NCI-H510A (cell line): ENCODE results near the gene YAP1.

Source experiments
- DNase-seq: peaks from one replicate; lab custom pipeline; 2025; lab: John Stamatoyannopoulos, UW

The YAP1 gene

DNA sequence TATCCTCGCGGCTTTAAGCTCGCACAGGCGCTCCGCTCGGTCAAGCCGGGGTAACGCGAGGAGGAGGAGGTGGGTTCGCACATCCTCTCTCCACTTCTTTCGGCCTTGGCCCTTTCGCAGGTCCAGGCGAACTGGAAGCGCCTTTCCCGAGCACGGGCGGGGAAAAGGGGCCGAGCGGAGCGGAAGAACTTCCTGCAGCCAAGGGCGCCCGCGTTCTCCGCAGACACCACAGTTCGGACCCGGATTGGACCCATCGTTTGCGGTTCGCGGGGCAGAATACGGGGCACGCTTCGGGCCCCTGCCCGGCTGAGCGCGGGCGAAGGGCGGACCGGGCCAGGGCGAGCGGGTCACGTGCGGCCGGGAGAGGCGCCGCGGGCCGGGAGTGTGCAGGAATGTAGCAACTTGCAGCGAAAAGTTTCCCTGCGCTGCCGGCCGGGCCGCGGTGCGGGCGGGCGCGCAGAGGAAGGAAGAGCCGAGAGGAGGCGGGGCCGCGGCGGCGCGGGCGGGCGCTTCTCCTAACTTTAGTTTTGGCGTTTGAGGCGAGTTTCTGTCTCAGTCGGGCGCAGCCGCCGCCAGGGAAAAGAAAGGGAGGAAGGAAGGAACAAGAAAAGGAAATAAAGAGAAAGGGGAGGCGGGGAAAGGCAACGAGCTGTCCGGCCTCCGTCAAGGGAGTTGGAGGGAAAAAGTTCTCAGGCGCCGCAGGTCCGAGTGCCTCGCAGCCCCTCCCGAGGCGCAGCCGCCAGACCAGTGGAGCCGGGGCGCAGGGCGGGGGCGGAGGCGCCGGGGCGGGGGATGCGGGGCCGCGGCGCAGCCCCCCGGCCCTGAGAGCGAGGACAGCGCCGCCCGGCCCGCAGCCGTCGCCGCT is at the start of gene YAP1:
Gene YAP1 (plus strand): TSS at position 552 of the 865 bp plus-strand sequence. CDS start 402 bp downstream, outside the sequence.
- peak; percentile 7 for DNase-seq

DNA sequence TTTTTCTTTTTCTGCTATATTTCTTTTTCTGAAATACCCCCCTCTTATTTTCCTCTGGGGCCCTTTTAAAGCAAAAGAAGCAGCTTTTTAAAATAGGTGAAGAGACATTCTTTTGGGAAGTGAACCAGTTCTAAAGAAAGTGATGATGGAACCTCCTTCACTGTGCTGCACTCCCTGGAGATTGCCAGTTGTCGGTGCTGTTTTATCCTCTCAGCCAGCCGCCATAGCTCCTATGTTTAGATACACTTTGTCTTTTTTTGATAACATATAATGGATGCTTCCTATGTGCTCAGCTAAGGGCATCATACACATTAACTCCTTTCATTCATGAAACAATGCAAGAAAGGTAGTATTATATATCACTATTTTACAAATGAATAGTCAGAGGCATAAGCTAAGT is 49.0 kb upstream of the YAP1 start:
- DNase-seq, result no peak

DNA sequence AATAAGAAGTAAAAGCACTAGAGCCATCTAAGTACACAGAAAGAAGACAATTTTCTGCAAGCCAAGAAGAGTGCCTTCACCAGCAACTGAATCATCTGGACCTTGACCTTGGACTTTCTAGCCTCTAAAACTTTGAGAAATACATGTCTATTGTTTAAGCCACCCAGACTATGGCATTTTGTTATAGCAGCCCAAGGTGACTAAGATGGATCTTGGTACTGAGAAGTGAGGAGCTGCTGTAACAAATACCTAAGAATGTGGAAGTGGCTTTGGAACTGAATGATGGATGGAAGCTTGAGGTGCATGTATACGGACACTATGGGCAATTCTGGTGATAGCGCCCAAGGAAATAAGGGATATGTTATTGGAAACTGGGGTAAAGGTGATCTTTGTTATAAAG is 48.1 kb upstream of the YAP1 start:
- no peak for DNase-seq

DNA sequence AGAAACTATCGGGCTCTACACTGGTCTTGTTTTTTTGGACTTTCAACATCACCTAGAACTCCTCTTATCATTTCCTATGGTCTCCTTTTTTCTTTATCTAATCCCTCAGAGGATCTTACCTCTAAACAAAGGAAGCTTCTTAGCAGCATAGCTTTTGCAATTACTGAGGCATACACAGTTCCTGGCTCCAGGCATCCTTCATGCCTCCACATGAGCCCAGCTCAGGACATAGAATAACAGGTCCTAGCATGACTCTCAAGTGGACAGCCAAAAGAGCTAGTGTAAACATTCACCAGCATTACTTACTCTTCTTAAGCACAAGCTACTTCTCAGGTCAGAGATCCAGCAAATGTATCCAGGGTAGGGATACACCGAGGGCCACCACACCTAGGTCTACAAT is 45.9 kb upstream of the YAP1 start:
- DNase-seq, result no peak

DNA sequence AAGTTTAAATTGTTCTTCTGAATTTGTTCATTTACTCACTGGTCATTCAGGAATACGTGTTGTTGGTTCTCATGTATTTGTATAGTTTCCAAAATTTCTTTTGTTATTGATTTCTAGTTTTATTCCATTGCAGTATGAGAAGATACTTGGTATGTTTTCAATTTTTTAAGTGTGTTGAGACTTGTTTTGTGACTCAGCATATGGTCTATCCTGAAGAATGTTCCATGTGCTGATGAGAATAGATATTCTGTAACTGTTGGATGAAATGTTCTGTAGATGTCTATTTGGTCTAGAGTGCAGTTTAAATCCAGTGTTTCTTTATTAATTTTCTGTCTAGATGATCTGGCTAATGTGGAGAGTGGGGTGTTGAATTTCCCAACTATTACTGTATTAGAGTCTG is 39.5 kb upstream of the YAP1 start:
- no peak for DNase-seq

DNA sequence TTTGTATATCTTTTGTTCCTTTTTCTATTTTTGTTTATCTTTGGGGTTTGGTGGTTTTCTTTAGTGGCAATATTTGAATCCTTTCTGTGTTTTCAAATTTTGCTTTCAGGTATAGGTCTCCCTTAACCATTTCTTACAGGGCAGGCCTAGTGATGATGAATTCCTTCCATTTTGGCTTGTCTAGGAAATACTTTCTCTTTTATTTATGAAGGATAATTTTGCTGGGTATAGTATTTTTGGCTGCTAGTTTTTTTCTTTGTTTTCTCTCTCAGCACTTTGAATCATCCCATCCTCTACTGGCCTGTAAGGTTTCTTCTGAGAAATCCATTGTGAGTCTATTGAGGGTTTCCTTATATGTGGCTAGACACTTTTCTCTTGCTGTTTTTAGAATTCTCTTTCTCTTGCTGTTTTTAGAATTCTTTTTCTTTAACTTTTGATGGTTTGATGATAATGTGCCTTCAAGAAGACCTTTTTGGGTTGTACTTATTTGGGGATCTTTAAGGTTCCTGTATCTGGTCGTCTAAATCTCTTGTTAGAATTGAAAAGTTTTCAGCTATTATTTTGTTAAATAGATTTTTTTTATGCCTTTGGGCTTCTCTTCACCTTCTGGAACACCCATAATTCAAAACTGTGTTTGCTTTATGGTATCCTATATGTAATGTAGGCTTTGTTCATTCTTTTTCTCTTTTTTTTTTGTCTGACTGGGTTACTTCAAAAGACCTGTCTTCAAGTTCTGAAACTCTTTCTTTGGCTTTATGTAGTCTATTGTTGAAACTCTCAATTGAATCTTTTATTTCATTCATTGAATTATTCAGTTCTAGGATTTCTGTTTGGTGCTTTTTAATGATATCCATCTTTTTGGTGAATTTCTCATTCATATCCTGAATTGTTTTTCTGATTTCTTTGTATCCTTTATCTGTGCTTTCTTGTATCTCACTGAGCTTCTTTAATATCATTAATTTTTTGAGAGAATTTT is 38.5 kb upstream of the YAP1 start:
- DNase-seq, result no peak

DNA sequence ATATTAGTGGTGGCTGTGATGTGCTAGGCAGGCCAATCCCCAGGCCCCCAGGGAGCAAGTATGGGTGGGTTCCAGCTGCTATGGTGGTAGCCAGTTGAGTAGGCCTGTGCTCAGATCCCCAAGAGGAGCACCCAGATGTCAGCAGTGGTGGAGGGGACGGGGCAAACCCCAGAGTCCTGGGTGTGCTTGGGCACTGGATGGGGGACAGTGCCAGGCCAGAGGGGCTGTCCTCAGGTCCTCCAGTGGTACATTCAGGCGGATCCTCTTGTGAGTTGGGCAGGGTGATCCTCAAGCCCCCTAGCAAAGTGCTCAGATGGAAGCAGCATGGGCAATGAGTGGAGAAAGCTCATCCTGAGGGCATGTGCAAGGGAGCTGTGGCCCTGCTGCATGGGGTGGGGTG is 37.0 kb upstream of the YAP1 start:
- DNase-seq, result no peak

DNA sequence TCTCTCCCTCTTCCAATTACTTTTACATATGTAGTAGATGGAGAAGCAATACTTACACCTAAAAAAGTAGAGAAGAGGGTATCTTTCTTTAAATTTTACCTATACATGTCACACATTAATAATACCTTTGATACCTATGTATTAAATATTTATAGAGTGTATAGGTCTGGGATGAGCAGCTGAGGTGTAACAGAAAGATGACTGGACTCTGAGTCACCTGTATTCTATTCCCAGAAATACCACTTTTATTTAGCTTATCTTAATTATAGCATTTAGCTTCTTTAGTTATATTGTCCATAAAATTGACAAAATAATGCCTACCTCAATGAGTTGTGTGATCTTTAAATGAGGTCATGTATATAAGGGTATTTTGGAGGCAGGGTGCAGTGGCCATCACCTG is 30.6 kb upstream of the YAP1 start:
- DNase-seq, result no peak

DNA sequence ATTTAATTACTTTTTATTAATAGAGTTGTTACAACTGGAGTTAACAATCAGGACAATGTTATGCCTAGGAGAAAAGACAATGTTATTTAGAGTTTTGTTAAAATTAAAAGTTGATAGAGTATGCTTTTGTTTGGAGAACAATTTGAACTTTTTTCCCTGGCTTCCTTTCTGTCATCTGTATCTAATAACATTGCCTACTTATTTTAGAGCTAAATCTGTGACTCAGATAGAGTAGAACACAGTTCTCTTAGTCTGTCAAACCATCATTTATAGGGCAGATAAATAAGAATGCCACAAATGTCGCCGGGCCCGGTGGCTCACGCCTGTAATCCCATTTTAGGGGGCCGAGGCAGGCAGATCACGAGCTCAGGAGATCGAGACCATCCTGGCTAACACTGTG is 28.9 kb upstream of the YAP1 start:
- no peak for DNase-seq

DNA sequence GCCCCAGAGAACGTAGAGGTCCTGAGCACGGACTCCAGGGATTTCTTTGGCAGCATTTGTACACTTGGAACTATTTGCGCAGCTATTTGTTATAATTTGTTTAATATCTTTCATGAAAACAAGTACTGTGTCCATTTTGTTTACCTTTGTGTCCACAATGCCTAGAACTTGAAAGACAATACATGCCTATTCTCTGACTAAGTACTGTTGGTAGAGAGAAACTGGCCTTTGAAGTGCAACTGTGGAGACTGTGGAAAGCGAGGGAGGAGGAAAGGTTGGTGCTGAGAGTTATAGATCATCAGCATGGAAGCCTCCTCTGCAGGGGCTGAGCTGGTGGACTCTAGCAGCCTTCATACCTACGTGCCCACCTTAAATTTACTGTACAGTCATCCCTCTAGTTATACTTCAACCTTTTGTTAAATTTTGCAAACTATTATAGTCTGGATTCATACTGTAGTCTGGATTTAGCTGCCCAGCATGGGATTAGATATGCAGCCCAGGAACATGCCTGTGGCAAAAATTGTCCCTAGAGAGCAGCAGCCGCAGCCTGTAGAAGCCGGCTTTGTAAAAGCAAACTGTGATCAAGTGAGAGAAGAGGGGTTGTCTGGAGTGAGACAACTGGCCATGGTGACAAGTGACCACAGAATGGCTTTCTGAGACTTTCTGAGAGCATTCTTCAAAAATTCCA is 24.2 kb upstream of the YAP1 start:
- no peak for DNase-seq

DNA sequence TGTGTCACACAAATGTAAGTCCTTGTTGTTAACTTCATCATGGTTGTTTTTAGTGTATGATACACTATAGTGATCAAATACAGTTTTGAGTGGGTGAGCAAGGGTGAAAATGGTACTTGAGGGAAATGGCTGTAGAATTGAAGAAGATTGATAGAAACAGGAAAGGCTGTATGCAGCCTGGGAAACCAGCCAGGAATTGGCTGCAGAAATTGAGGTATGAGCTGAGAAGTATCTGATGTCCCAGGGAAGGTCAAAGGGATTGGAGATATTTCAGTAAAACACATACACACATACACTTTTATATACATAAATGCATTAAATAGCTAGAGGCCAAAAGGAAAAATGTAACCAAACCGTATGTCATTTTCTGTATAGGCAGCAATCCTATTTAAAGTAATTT is 13.1 kb upstream of the YAP1 start:
- DNase-seq, result no peak

DNA sequence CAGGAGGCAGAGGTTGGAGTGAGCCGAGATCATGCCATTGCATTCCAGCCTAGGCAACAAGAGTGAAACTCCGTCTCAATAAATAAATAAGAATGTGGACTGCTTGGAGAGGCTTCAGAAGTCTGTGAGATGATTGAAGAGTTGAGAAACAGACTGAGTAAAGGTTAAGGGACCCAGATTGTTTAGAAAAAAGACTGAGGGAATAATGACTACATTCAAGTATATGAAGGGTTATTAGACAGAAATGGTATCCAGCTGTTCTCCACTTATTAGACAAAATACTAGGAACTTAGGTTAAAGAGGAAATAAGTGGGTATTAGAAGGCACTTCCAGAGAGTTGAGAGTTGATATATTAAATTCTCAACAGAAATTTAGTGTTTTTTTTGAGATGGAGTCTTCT is 10.5 kb upstream of the YAP1 start:
- no peak for DNase-seq

DNA sequence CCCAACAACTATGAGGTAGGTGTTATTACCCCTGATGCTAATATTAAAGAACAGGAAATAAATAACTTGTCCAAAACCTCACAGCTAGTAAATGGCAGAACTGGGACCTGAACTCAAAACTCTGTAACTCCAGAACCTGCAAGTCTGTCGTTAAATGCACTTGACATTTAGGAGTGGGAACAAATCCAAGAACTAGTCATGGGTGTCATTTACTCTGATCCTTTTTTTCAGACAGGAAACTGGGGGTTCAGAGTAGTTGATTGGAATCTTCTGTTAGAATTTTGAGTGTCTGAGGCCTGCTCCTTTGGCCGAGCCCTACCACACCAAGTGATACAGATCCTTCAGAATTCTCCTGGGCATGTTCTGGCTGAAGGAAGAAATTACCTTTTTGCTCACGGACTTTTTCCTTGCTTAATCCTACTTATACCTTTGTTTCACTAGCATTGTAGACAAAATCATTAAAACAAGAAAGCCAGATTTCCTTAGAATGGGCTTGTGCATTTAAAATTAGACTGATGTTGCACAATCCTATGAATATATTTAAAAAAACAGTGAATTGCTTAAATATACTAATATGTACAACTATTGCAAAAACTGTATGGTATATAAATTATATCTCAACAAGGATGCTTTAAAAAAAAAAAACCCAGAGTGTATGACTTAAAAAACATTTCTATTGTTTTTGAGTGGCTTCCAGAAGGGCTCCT is 1.4 kb upstream of the YAP1 start:
- DNase-seq, result no peak

DNA sequence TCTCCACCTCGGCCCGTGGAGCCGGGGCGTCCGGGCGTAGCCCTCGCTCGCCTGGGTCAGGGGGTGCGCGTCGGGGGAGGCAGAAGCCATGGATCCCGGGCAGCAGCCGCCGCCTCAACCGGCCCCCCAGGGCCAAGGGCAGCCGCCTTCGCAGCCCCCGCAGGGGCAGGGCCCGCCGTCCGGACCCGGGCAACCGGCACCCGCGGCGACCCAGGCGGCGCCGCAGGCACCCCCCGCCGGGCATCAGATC is 439 bp downstream of the YAP1 start:
- no peak for DNase-seq

DNA sequence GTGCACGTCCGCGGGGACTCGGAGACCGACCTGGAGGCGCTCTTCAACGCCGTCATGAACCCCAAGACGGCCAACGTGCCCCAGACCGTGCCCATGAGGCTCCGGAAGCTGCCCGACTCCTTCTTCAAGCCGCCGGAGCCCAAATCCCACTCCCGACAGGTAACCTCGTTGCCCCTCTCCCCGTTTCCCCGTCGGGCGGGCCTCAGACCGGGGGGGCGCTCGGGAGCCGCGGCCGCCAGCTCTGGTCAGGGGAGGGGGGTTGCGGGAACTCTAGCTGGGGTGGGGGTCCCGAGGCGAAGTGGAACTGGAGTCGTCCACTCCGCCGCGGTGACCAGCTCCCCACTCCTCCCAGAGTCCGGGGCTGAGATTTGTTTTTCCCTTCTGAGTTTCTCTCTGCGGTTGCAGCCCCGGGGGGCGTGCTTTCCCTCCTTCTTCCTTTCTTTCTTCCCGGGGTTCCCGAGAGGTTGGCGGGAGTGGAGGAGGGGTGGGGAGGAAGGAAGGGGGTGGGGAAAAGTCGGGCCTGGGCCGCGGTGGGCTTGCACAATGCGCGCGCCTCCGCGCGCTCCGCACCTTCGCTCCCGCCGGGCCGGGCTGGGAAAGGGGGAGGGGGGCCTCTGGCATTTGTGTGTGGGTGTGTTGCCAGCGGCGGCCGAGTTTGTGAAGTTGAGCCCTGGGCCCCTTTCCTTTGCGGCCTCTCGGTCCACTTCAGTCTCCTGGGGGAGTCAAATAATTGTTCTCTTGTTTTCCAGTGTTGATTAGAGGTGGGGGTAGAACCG is 952 bp downstream of the YAP1 start:
- no peak for DNase-seq

DNA sequence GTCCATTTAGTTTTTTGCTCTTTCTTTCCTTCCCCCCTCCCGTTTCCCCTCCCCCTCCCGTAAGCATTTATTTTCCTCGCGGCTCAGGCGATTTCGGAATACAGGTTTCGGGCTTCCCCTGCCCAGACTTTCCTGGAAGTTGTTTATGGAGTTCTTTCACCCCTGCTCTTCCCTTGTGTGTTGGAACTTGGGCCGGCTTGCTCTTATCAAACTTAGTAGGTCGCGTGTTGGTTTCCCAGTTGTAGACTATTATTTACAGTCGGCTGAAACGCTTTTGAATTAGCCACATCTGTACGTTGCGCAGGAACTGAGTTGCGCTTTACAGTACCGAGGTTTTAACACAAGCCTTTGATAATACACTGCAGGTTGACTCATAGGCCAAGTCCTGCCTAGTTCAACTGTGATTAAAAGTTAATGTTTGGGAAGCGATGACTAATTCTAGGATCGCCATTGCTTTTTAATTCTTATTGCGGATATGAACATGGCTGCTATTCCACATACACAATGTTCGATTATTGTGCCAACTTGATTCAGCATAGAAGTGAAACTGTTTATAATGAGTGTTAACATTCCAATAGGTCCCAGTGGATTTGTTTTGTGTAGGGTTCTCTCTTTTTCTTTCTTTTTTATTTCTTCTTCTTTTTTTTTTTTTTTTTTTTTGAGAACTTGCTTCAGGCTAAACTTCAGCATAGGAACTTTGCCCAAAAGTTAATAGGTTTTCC is 1.7 kb downstream of the YAP1 start:
- no peak for DNase-seq

DNA sequence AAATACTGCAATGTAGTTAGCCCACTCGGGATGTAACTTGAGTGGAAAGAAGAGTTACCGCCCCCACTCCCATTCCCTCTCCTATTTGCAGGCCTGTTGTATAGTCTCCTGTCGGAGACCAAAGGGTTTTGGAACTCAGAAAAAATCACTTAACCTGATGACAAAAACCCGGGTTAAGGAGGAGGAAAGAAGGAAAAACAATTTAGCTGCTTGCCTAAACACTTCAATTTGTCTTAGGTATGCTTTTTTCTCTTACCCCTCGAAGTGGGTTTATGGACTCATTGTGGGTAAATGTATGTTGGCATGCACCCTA is 2.2 kb downstream of the YAP1 start:
- DNase-seq, result no peak

DNA sequence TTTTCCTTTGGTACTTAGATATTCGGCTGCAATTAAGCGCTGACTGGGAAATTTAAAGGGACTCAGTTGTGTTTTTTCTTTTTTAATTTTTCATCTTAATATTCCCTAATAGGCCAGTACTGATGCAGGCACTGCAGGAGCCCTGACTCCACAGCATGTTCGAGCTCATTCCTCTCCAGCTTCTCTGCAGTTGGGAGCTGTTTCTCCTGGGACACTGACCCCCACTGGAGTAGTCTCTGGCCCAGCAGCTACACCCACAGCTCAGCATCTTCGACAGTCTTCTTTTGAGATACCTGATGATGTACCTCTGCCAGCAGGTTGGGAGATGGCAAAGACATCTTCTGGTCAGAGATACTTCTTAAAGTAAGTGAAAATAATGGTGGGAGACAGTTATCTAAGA is 3.8 kb downstream of the YAP1 start:
- DNase-seq, result no peak

DNA sequence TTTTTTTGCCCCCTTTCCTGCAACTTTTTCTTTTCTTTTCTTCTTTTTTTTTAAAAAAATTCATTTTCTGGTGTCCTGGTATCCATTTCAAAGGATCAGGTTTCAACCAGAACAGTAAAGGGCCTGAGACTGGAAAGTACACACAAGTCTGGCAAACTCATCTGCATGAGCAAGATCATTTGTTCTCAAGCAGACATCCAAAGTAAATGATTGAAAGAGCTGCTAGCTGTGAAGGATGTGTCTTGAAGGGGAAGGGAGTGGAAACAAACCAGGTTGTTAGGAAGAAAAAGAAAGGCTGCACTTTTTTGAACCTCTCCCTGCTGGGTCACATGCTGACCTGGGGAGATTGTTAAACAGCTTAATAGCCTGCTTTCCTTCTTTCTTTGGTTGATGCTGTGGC is 5.3 kb downstream of the YAP1 start:
- no peak for DNase-seq

DNA sequence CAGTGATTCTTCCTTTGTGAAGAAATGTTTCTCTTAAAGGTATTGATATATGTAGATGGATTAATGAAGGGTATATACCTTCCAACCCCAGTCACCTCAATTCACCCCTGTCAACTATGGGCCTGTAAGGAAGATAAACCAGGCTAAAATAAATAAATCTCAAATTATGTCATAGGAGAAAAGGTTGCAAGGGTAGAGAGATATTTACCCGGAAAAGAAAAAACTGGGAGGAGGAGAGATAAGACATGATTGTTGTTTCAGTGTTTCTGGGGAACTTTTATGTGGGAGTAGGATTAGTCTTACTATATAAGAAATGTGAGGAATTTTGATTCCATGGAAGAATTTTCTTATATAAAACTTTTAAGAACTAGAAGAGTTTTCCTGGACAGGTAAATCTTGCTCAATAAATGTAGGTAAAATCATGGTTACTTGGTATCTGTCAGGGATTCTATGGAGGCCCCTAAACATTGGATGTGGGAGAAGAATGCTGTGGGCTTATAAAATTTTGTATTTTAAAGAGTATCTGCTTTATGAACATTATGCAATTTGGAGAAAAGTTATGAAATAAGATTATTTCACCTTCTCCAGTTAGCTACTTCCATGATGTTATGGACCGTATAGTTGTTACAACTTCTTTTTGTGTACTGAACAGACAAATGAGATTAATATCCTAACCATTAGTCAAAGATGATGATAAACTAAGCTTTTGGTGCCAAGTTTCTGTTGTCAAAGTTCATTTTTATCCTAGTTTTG is 6.4 kb downstream of the YAP1 start:
- DNase-seq, result no peak
